GOT3 (cell line): ENCODE measurements around the gene OSBPL9.
A peak's percentile ranks its signal among the peaks of the same experiment; 100 is the strongest.
"Not testable (repeated sequence)": the region's sequence is repeated elsewhere in the genome, so short reads cannot be mapped to it uniquely, and the experiment has no call there.

Experiments
- DNase-seq: peaks from one replicate; lab custom pipeline; 2025; ENCODE audit warnings: mixed read lengths; lab: John Stamatoyannopoulos, UW

OSBPL9 gene

DNA sequence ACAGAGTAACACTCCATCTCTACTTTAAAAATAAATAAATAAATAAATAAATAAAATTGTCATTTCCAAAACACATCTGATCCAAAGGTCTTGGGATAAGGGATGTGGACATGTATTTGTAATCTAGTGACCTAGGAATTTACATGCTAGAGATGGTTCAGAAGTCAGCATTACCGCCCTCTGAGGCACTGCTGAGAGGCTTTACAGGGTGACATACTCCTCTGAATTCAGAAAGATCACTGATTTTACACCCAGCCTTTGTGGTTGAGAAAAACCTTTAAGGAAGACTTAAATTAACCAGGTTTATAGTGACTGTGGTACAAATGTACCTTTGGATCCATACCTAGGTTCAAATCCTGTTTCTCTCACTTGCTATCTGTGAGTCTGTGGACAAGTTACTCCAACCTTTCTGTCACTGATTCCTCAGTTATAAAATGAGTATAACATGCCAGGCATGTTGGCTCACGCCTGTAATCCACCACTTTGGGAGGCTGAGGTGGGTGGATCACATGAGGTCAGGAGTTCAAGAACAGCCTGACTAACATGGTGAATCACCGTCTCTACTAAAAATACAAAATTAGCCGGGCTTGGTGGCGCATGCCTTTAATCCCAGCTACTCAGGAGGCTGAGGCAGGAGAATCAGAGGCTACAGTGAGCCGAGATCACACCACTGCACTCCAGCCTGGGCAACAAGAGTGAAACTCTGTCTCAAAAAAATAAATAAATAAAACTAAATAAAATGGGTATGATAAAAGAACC lies 20.1 kb downstream of the OSBPL9 start:
- peak; percentile 21 for DNase-seq

DNA sequence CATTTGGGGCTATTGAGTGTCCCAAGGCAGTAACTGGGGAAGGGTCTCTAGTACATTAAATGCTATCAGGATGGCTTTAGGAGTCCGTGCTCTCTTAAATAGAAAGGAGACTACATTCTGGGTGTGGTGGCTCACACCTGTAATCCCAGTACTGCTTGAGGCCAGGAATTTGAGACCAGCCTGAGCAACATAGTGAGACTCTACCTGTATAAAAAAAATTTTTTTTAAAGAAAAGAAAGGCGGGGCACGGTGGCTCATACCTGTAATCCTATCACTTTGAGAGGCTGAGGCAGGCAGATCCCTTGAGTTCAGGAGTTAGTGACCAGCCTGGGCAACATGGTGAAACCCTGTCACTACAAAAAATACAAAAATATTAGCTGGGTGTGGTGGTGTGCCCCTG lies 21.5 kb downstream of the OSBPL9 start:
- no peak for DNase-seq

DNA sequence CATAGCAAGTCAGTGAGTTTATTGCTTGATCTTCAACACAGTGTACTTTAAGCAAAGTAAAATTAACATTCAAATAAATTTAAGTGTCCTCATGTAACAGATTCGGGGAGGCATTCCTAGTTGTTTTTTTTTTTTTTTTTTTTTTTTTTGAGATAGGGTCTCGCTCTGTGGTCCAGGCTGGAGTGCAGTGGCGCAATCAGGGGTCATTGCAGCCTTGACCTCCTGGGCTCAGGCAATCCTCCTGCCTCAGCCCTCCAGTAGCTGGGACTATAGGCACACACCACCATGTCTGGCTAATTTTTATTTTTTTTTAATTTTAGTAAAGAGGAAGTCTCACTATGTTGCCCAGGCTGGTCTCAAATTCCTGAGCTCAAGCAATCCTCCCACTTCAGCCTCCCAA lies 22.8 kb downstream of the OSBPL9 start:
- no peak for DNase-seq

DNA sequence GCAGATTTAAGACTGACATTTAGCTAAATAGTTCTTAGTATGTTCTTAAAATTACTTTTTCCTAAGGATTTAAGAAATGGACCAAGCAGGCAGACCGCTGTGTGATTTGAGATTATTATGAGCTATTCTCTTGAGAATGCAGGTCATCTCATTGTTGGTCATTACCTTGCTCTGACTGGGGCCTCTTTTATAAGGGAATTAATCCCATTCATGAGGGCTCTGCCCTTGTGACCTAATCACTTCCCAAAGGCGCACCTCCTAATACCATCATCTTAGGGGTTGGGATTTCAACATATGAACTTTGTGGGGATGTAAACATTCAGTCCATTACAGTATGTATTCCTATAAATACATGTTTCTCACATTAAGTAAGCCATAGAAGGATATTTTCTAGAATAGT lies 24.2 kb downstream of the OSBPL9 start:
- DNase-seq, result no peak

DNA sequence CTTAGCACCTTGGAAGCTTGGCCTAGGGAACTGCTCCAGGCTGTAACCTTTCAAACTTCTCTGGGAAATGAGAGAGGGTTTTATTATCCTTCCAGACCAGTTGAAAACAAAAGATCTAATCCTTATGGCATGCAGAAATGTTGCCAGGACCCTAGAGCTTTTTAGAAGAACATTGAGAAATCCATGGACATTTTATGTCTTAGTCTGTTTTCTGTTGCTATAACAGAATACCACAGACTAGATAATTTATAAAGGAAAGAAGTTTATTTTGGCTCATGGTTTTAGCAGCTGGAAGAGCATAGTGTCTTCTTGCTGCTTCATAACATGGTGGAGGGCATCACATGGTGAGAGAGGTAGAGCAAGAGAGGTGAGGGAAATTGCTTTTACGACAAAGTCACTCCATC lies 25.8 kb downstream of the OSBPL9 start:
- DNase-seq, result no peak

DNA sequence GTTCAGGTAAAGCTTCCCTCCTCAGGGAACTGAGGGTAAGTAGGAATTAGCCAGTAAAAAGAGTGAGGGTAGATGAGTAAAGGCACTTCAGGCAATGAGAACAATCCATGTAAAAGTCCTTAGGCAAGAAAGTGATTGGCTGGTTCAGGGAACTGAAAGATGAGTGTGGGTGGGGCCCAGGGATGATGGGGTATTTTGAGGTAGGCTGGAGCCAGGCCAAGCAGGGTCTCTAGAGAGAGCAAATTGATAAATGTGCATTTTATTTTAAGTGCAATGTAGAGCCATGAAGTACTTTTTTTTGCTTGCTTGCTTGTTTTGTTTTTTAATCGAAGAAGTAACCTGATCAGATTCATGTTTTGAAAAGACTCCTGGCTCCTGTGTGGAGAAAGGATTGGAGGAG lies 26.5 kb downstream of the OSBPL9 start:
- no peak for DNase-seq

DNA sequence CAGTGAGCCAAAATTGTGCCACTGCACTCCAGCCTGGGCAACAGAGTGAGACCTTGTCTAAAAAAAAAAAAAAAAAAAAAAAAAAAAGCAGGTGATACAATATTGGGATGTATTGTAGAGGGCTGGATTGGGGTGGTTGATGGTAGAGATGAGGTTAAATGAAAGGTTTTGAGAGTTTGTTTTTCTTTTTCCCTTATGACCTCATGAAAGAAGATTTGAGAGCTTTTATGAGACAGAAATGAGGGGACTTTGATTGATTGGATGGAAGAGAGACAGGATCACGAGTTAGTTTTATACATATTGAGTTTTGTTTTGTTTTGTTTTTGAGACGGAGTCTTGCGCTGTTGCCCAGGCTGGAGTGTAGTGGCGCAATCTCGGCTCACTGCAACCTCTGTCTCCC lies 27.1 kb downstream of the OSBPL9 start:
- DNase-seq, result no peak

DNA sequence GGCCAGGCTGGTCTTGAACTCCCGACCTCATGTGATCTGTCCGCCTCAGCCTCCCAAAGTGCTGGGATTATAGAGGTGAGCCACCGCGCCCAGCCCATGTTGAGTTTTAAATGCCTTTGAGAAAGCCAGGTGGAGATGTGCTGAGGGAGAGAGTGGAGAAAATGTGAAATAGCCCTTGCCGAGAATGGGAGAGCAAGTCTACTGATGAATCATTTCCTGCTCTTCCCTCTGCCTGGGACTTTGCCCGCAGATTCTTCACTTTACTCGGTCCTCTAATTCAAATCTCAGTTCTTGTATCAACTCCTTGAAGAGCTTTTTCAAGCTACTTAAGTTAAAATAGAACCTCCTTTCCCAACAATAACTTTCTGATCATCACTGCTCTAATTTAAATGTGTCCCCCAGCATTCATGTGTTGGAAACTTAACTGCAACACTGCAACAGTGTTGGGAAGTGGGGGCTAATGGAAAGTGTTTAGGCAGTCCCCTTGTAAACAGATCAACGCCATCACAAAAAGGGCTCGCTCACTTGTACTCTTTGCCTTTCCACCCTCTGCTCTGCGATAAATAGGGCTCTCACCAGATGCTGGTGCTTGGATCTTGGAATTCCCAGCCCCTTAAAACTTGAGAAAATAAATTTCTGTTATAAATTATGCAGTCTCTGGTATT lies 27.8 kb downstream of the OSBPL9 start:
- DNase-seq, result no peak

DNA sequence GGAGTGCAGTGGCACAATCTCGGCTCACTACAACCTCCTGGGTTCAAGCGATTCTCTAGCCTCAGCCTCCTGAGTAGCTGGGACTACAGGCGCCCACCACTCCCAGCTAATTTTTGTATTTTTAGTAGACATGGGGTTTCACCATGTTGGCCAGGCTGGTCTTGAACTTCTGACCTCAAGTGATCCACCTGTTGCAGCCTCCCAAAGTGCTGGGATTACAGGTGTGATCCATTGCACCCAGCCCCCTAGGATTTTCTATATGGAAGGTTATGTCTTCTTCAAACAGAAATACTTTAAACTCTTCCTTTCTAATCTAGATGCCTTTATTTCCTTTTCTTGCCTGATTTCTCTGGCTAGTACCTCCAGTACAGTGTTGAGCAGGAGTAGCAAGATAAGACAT lies 29.7 kb downstream of the OSBPL9 start:
- DNase-seq, result not testable (repeated sequence)

DNA sequence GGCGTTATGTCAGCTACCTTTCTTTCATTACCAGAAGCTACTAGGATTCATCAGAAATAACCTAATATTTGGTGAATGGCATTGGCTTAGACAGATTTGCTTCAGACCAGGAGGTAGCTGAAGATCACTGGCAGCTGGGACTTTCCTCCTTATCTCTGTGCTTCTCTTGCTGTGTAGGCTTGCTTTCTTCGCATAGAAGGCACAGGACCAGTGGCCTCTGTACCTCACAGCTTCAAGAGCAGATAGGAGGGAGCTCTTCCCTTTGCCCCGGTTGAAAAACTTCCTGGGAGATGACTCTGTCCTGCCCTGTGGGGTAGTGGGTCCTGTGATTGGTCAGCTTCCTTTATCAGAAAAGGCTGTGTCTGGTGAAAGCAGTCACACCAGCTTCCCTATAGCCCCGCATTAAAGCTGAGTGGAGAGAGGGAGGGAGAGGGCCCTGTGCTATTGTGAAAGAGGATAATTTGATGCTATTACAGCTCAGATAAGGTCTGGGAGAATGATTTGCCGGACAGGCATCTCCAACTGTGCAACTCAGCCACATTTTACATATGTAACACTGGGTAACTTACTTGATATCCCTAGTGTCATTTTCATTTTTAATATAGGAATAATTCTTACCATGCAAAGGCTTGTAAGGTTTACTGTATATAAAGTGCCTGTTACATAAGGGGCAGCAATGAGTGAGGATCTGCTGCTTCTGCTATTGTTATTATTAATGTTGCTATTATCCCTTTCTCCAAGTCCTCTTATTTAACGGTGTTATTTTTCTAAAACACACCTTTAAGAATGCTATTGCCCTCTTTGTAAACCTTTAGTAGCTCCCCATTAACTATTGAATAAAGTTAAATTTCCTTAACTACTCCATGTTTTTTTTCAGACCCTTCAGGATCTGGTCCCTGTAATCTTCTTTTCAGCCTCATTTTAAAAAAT lies 31.6 kb downstream of the OSBPL9 start:
- no peak for DNase-seq

DNA sequence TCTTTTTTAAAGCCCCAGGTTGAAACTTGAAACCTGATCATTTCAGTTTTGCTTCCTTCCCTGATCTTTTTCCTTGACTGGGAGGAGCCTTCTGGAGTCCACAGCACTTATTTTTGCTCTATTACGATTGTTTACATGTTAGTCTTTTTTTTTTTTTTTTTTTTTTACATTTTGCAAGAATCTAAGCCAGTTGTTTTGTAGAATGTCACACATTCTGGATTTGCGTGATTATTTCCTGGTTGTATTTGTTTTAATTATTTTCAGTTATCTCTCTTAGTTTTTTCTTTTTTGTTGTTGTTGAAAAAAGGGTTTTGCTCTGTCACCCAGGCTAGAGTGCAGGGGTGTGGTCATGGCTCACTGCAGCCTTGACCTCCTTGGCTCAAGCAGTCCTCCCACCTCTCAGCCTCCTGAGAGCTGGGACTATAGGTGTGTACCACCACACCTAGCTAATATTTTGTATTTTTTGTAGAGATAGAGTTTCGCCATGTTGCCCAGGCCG lies 32.8 kb downstream of the OSBPL9 start:
- no peak for DNase-seq

DNA sequence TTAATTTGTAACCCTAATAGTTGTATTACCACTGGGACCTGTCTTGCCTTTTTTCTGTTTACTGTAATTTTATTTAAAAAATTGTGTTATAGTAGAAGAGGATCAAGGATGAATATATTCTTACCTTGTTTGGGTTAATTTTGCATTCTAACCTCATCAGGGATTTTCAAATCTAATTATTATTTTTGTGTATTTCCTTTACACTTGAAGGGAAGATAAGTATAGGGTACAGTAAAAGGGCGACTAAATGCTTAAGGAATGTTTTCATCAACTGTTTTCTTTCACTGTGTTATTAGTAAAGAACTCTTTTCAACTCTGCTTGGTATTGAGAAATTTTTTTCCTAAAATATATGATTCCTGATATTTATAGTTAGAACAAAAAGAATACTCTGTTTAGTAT lies 33.3 kb downstream of the OSBPL9 start:
- no peak for DNase-seq

DNA sequence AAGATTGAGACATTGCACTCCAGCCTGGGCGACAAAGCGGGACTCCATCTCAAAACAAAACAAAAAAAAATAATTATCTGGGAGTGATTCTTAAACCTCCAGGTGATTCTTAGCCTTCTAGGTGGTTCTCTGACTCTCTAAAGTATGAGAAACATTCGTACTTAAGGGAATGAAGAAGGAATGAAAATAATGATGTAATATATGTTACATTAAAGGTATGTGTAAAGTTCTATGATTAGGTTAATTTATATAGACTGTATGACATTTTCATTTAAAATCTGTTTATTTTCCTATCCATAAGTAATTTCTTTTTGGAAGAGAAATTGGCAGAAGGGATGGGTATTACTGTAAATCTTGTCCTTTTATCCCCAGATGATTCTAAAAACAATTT lies 34.7 kb downstream of the OSBPL9 start:
- no peak for DNase-seq

DNA sequence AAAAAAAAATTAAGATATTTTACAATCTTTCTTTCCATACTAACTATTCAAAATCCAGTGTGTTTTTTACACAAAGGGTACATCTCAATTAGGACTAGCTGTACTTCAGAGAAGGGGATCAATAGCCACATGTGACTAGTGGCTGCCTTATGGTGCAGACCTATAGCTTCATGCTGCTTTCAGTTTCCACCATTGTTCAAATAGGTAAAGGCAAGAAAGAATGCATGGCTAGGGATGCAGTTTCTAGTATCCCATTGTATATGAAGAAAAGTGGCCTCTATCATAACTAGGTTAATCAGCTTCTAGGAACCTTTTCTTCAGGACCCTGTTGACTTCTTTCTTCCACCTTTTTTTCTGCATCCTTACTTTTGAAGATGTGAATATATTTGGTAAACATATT lies 35.7 kb downstream of the OSBPL9 start:
- no peak for DNase-seq

DNA sequence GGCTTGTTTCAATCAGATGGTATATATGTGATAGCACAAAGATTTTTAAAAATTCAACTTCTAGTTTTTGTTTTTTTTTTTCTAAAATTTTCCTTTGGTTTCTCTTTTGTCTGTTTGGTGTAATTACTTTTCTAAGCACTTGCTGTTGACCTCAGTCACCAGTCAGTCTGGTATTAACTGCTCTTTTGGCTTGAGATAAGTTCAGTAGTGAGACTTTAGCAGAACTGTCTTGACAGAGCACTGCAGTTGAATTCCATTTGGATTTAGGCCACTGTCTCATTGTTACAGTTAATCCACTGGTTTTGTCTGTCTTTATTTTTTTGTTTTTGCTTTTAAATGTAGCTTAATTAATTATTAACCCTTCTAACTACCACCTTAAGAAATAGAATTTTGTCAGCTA lies 36.2 kb downstream of the OSBPL9 start:
- no peak for DNase-seq

DNA sequence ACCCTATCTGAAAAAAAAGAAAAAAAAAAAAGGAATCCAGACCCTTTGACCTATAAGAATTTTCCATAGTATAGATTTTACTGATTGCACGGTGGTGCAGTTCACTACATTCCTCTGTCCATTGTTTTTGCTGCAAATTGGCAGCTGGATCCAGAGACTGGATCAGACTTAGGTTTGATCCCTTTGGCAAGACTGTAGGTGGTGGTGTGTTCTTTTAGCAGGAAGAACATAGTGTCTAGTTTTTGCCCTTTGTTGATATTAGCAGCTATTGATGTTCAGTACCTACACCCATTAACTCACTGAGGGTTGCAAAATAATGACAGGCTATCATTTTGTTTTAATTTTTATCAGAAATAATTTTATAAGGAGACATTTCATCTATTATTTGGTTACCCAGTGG lies 37.1 kb downstream of the OSBPL9 start:
- no peak for DNase-seq

DNA sequence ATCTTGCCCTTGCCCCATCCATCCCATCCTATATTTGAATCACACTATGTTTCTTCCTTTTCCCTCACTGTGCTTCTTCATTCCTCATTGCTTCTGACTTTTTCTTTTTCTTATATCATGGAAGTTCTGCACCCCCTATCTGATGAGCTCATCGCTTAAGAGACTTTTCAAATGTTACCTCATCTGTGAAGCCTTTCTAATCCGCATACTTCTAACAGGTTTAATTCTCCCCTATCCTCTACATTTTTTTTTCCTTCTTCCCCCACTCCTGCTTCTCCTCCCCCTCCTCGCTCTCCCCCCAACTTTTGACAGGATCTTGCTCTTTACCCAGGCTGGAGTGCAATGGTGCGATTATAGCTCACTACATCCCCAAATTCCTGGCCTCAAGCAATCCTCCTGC lies 39.5 kb downstream of the OSBPL9 start:
- no peak for DNase-seq

DNA sequence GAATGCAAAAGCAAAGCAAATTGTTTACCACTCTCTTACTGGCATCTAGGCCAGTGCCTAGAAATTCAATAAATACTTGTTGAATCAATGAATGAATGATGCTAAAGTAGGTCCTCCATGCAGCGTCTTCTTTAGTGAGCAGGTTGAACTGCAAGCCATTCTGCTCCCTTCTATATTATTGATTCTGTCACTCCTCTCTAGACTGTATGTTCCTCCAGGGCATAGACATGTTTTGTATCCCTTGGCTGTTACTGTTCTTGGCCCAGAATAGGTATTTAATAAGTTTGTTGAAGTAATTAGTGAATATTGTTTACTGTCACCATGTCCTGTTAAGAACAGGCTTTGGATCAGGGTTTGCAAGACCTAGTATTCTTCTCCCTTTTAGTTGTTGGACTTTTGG lies 43.7 kb downstream of the OSBPL9 start:
- no peak for DNase-seq

DNA sequence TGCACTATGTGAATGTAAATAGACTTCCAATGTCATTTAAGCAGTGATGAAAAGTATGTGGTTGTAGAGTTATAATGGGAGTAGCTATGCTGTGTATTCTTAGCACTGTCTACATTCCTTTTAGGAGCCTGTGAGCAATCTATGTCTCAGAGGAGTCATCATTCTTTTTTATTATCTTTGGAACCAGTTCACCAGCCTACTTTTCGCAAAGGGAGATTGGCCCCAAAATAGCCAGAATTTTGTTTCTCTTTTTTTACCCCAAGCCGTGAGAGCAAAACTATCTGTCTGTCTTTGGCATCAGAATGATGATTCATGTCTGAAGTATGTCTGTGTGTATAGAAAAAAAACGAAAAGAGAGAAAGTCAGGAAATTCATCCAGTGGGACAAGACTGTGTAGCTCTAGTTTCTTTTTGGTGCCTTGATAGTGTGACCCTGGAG lies 44.2 kb downstream of the OSBPL9 start:
- DNase-seq, result no peak

DNA sequence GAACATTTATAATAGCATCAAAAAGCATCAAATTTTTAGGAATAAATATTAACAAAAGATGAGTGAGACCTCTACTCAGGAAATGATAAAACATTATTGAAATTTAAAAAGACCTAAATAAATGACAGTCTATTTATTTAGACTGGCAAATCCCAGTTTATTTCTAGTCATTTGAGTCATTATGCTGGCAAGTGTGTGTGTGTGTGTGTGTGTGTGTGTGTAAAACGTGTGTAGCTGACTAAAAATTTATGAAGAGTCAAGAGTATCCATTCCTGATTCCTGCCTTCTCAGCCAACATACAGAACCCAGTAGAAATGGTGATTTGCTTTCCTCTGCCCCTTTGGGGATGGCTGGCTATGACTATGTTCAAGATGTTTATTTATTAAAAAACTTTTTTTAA lies 46.2 kb downstream of the OSBPL9 start:
- DNase-seq, result no peak

DNA sequence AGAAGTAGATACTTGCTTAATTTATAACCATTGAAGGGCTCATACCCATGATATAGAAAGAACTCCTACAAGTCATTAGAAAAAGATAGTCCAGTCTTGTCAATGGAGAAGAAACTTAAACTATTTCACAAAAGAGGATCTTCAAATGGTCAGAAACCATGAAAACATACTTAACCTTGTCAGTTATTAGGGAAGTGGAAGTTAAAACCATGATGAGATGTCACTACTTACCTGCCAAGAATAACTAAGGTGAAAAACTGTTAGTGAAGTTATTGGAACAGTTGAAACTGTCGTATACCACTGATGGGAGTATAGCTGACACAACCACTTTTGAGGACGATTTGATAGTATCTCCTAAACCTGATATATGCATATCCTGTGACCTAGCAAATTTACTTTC lies 46.8 kb downstream of the OSBPL9 start:
- DNase-seq, result no peak

DNA sequence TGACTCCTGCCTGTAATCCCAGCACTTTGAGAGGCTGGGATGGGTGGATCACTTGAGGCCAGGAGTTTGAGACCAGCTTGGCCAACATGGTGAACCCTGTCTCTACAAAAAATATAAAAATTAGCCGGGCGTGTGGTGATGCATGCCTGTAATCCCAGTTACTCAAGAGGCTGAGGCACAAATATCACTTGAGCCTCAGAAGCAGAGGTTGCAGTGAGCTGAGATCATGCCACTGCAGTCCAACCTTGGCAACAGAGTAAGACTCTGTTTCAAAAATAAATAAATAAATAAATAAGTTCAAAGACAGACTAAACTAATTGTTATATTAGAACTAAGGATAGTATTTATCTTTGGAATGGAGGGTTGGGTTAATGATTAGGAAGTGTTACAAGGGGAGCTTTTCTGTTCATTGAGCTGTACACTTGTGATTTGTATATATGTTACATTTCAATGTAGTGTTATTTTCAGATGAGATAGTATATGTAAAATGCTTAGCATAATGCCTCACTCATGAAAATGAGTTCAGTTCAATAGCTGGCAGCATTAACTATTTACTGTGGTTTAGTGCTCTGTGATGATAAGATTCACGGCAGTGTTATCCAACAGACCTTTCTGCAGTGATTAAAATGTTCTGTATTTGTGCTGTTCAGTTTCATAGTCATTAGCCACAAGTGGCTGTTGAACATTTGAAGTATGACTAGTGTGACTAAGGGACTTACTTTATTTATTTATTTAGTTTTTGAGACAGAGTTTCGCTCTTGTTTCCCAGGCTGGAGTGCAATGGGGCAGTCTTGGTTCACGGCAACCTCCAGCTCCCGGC lies 47.7 kb downstream of the OSBPL9 start:
- DNase-seq, result no peak
